ENCODE results near the gene ASCC1.

GRCh38 chr10:72087969-72088888, 127.8 kb downstream of the ASCC1 start, which contains the start of gene SPOCK2:
- TF ChIP-seq CTCF (IDR thresholded peaks at IDR 0.05) = no peak
- TF ChIP-seq EZH2 (IDR thresholded peaks at IDR 0.05; ENCODE audit: borderline replicate concordance, insufficient read depth, low read depth, low read length, poor library complexity, severe bottlenecking) = no peak
